ENCODE measurements around the gene ADAMTS17. TPM values are rescaled to one million over a fixed set of nuclear protein-coding genes. Genes with fewer than 3 reads are reported as not detected.
"Not testable (repeated sequence)": the region's sequence is repeated elsewhere in the genome, so short reads cannot be mapped to it uniquely, and the experiment has no call there.

ADAMTS17 gene
- total RNA-seq, 1 donor from 2014 or later = 3.4 TPM

DNA sequence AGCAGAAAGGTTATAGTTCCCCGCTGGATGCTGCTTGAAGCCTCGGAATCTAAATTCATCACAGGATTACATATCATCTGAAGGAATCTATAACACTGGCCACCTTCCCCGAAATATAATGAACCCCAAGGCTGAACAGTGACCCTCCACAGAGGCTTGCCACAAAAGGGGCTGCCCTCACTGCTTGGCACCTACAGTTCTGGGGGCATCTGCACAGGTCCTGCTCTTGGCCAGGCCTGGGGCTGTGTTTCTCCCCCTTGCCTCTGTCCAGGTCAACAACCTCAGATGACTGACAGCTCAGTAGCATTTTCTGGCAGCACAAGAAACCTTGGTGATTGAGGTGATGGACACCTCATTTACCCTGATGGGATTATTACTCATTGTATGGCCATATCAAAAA lies 1.5 kb upstream of the ADAMTS17 start:
- peaks cover 1% of the 10 kb centered on the region for H3K36me3 Mint-ChIP-seq (ENCODE audit: low read depth)
- H3K27me3 Mint-ChIP-seq (ENCODE audit: low read depth) = peaks cover 15% of the 10 kb centered on the region
- peaks cover 14% of the 10 kb centered on the region for H3K4me1 Mint-ChIP-seq (ENCODE audit: low read depth)
- H3K27ac Mint-ChIP-seq (ENCODE audit: unreplicated experiment) = no peak overlapping the region
- H3K9me3 Mint-ChIP-seq (ENCODE audit: low read depth) = no peaks in the 10 kb centered on the region
- DNase-seq (ENCODE audit: low spot score) = no peak
- no peak overlapping the region for H3K4me3 Mint-ChIP-seq (ENCODE audit: unreplicated experiment)
- TF ChIP-seq, protein P1, sequence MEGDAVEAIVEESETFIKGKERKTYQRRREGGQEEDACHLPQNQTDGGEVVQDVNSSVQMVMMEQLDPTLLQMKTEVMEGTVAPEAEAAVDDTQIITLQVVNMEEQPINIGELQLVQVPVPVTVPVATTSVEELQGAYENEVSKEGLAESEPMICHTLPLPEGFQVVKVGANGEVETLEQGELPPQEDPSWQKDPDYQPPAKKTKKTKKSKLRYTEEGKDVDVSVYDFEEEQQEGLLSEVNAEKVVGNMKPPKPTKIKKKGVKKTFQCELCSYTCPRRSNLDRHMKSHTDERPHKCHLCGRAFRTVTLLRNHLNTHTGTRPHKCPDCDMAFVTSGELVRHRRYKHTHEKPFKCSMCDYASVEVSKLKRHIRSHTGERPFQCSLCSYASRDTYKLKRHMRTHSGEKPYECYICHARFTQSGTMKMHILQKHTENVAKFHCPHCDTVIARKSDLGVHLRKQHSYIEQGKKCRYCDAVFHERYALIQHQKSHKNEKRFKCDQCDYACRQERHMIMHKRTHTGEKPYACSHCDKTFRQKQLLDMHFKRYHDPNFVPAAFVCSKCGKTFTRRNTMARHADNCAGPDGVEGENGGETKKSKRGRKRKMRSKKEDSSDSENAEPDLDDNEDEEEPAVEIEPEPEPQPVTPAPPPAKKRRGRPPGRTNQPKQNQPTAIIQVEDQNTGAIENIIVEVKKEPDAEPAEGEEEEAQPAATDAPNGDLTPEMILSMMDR (IDR thresholded peaks at IDR 0.05) = no peak

- no peak for DNase-seq (ENCODE audit: low spot score)
- Mint-ChIP-seq H3K27me3 (ENCODE audit: low read depth) (peaks cover 15% of the 10 kb centered on the region), H3K27ac (ENCODE audit: unreplicated experiment) (no peak overlapping the region), H3K9me3 (ENCODE audit: low read depth) (no peaks in the 10 kb centered on the region), H3K4me1 (ENCODE audit: low read depth) (peaks cover 14% of the 10 kb centered on the region), H3K4me3 (ENCODE audit: unreplicated experiment) (peak overlapping the region; percentile 54), H3K36me3 (ENCODE audit: low read depth) (peaks cover 1% of the 10 kb centered on the region)
- TF ChIP-seq, protein P1 (IDR thresholded peaks at IDR 0.05) = no peak
Observed at GRCh38 chr15:100341239-100341749, 481 bp downstream of the ADAMTS17 start.

DNA sequence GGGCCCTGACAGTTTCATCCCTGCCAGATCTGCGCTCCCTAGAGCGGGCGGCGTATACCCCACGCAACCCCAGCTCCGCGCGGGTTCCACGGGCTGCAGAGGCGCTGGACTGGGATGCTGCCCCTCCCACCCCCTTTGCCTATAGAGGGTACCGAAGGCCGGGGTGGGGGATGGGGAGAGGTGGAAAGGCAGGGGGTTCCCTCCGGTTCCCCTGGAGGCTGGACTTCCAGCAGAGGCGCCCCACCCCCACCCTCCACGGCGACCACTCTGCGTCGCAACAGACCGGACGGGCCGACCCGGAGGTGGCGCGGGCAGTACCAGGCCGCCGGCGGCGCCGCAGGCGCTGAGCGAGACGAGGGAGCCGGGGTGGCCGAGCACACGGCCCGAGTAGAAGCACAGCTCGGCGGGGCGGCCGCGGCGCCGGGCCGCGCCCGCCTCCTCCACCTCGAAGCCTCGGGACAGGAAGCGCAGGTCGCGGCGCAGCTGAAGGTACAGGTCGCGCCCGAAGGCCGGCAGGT lies 995 bp downstream of the ADAMTS17 start:
- Mint-ChIP-seq H3K27ac (ENCODE audit: unreplicated experiment) (no peak overlapping the region), H3K36me3 (ENCODE audit: low read depth) (no peaks in the 10 kb centered on the region), H3K9me3 (ENCODE audit: low read depth) (no peaks in the 10 kb centered on the region), H3K27me3 (ENCODE audit: low read depth) (peaks cover 12% of the 10 kb centered on the region), H3K4me1 (ENCODE audit: low read depth) (peaks cover 14% of the 10 kb centered on the region), H3K4me3 (ENCODE audit: unreplicated experiment) (peak overlapping the region; percentile 56)
- DNase-seq (ENCODE audit: low spot score) = peak; percentile 75
- TF ChIP-seq, protein P1 (IDR thresholded peaks at IDR 0.05) = no peak

GRCh38 chr15:100339999-100340398 lies 1.8 kb downstream of the ADAMTS17 start:
- TF ChIP-seq, protein P1 (IDR thresholded peaks at IDR 0.05) = no peak
- Mint-ChIP-seq H3K9me3 (ENCODE audit: low read depth) (no peaks in the 10 kb centered on the region), H3K27ac (ENCODE audit: unreplicated experiment) (no peak overlapping the region), H3K27me3 (ENCODE audit: low read depth) (peaks cover 6% of the 10 kb centered on the region), H3K36me3 (ENCODE audit: low read depth) (no peaks in the 10 kb centered on the region), H3K4me3 (ENCODE audit: unreplicated experiment) (peak overlapping the region; percentile 56), H3K4me1 (ENCODE audit: low read depth) (peaks cover 14% of the 10 kb centered on the region)
- peak; percentile 60 for DNase-seq (ENCODE audit: low spot score)

- not testable (repeated sequence) for H3K27me3 Mint-ChIP-seq (ENCODE audit: low read depth); H3K27ac Mint-ChIP-seq (ENCODE audit: unreplicated experiment); H3K36me3 Mint-ChIP-seq (ENCODE audit: low read depth); H3K9me3 Mint-ChIP-seq (ENCODE audit: low read depth); H3K4me3 Mint-ChIP-seq (ENCODE audit: unreplicated experiment); DNase-seq (ENCODE audit: low spot score)
- peaks cover 14% of the 10 kb centered on the region for H3K4me1 Mint-ChIP-seq (ENCODE audit: low read depth)
Observed at GRCh38 chr15:100339451-100339850, 2.3 kb downstream of the ADAMTS17 start.

GRCh38 chr15:100338971-100339444 lies 2.8 kb downstream of the ADAMTS17 start:
- no peaks in the 10 kb centered on the region for H3K9me3 Mint-ChIP-seq (ENCODE audit: low read depth)
- TF ChIP-seq, protein P1 (IDR thresholded peaks at IDR 0.05) = peak; percentile 85
- H3K36me3 Mint-ChIP-seq (ENCODE audit: low read depth) = no peaks in the 10 kb centered on the region
- H3K27ac Mint-ChIP-seq (ENCODE audit: unreplicated experiment) = no peak overlapping the region
- peaks cover 3% of the 10 kb centered on the region for H3K27me3 Mint-ChIP-seq (ENCODE audit: low read depth)
- no peak for DNase-seq (ENCODE audit: low spot score)
- peaks cover 14% of the 10 kb centered on the region for H3K4me1 Mint-ChIP-seq (ENCODE audit: low read depth)
- no peak overlapping the region for H3K4me3 Mint-ChIP-seq (ENCODE audit: unreplicated experiment)
